RWPE2 (cell line): Measurements from ENCODE around the gene PMM2.

Source experiments
- ATAC-seq: fragments of 200-7000 bp; cut with Tn5 transposase; 3 replicates; pipeline ENCODE4 v1.9.1; 2021; ENCODE audit warnings: low read depth
- DNase-seq: peaks from one replicate; pipeline ENCODE4 v3.0.0-alpha.2; 2020; ENCODE audit warnings: low spot score
- H3K27ac ChIP-seq: fragments of 450-650 bp; 2 replicates; pipeline ENCODE4 v1.5.1; 2017; ENCODE audit warnings: mild to moderate bottlenecking; ENCODE audit not compliant: poor library complexity, severe bottlenecking
- H3K27me3 ChIP-seq: fragments of 250-450 bp; sonication (Bioruptor Pico); 2 replicates; pipeline ENCODE4 v1.5.1; 2021; ENCODE audit warnings: mild to moderate bottlenecking, moderate library complexity; ENCODE audit not compliant: insufficient read depth, poor library complexity, severe bottlenecking
- H3K36me3 ChIP-seq: fragments of 250-450 bp; sonication (Bioruptor Pico); 2 replicates; pipeline ENCODE4 v1.5.1; 2020; ENCODE audit warnings: low read depth, mild to moderate bottlenecking, moderate library complexity
- H3K4me1 ChIP-seq: fragments of 250-450 bp; sonication (Bioruptor Pico); 2 replicates; pipeline ENCODE4 v1.5.1; 2021; ENCODE audit warnings: mild to moderate bottlenecking, moderate library complexity; ENCODE audit not compliant: insufficient read depth, poor library complexity, severe bottlenecking
- H3K4me3 ChIP-seq: fragments of 250-450 bp; sonication (Bioruptor Pico); 2 replicates; pipeline ENCODE4 v1.5.1; 2021; ENCODE audit warnings: mild to moderate bottlenecking, moderate library complexity; ENCODE audit not compliant: severe bottlenecking
- H3K9me3 ChIP-seq: fragments of 250-450 bp; sonication (Bioruptor Pico); 2 replicates; pipeline ENCODE4 v1.5.1; 2021; ENCODE audit warnings: mild to moderate bottlenecking, moderate library complexity; ENCODE audit not compliant: severe bottlenecking
- TF ChIP-seq, protein P1 (sequence below): fragments of 450-650 bp; IDR thresholded peaks from one replicate; pipeline ENCODE4 v1.5.1; 2017; ENCODE audit warnings: mild to moderate bottlenecking, moderate library complexity; ENCODE audit not compliant: poor library complexity, severe bottlenecking

PMM2 gene

DNA sequence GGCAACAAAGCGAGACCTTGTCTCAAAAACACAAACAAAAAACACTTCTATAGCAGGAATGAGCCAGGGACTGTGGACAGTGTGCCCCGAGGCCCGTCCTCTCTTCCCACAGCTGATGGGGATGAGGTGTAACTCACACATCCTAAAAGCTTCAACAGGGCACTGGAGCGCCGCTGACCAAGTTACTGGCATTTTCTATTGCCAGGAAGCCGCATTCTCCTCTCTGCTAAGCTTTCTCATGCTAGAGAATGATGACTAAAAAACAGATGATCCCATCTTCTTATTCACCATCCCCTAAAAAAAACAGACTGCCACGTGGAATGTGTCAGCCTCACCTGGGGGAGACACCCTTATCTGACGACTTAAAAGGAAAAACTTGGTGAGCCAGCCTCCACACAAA is 54.9 kb downstream of the PMM2 start:
- H3K27ac ChIP-seq: peak overlapping the region; percentile 98
- H3K27me3 ChIP-seq: no peaks in the 10 kb centered on the region
- DNase-seq: peak; percentile 32
- peaks cover 35% of the 10 kb centered on the region for H3K4me1 ChIP-seq
- H3K36me3 ChIP-seq: peaks cover 72% of the 10 kb centered on the region
- TF ChIP-seq, protein P1, sequence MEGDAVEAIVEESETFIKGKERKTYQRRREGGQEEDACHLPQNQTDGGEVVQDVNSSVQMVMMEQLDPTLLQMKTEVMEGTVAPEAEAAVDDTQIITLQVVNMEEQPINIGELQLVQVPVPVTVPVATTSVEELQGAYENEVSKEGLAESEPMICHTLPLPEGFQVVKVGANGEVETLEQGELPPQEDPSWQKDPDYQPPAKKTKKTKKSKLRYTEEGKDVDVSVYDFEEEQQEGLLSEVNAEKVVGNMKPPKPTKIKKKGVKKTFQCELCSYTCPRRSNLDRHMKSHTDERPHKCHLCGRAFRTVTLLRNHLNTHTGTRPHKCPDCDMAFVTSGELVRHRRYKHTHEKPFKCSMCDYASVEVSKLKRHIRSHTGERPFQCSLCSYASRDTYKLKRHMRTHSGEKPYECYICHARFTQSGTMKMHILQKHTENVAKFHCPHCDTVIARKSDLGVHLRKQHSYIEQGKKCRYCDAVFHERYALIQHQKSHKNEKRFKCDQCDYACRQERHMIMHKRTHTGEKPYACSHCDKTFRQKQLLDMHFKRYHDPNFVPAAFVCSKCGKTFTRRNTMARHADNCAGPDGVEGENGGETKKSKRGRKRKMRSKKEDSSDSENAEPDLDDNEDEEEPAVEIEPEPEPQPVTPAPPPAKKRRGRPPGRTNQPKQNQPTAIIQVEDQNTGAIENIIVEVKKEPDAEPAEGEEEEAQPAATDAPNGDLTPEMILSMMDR: no peak
- no peak overlapping the region for H3K4me3 ChIP-seq
- H3K9me3 ChIP-seq: no peaks in the 10 kb centered on the region
- ATAC-seq: no peak

DNA sequence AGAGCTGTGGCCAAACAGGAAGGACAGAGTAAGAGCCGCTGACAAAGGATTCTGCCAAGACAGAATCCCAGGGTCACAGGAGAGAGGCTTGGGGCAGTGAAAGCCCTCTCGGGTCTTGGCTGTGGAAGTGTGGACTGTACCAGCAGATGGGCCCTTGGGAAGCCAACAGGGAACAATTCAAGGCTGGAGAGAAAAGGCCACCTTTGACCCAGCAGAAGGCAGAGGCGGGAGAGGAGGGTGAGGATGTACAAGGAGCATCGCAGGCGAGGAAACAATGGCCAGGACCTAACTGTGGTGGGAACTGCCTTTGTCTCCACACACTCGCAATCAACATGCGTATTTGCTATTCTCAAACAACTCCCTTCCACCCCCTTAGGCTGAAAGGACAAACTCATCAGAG is 55.5 kb downstream of the PMM2 start:
- Histone ChIP-seq H3K27me3 (no peaks in the 10 kb centered on the region), H3K4me3 (no peak overlapping the region), H3K9me3 (no peaks in the 10 kb centered on the region), H3K27ac (peak overlapping the region; percentile 98), H3K4me1 (peaks cover 35% of the 10 kb centered on the region), H3K36me3 (peaks cover 76% of the 10 kb centered on the region)
- ATAC-seq (no peak), DNase-seq (no peak)
- TF ChIP-seq, protein P1: no peak

DNA sequence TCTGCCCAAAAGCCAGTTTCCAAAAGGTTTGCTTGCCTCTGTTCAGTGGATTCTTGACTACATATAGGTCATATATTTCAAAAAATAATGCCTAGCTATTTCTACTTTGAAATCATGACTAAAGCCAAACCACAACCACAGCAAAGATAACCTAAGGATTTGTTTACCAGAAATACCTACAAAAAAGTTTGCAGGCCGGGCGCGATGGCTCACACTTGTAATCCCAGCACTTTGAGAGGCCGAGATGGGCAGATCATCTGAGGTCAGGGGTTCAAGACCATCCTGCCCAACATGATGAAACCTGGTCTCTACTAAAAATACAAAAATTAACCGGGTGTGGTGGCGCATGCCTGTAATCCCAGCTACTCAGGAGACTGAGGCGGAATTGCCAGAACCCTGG is 56.0 kb downstream of the PMM2 start:
- H3K27me3 ChIP-seq: no peaks in the 10 kb centered on the region
- TF ChIP-seq, protein P1: no peak
- DNase-seq: no peak
- peaks cover 30% of the 10 kb centered on the region for H3K4me1 ChIP-seq
- no peaks in the 10 kb centered on the region for H3K9me3 ChIP-seq
- H3K36me3 ChIP-seq: peaks cover 76% of the 10 kb centered on the region
- no peak overlapping the region for H3K4me3 ChIP-seq
- no peak for ATAC-seq
- peak overlapping the region; percentile 98 for H3K27ac ChIP-seq

DNA sequence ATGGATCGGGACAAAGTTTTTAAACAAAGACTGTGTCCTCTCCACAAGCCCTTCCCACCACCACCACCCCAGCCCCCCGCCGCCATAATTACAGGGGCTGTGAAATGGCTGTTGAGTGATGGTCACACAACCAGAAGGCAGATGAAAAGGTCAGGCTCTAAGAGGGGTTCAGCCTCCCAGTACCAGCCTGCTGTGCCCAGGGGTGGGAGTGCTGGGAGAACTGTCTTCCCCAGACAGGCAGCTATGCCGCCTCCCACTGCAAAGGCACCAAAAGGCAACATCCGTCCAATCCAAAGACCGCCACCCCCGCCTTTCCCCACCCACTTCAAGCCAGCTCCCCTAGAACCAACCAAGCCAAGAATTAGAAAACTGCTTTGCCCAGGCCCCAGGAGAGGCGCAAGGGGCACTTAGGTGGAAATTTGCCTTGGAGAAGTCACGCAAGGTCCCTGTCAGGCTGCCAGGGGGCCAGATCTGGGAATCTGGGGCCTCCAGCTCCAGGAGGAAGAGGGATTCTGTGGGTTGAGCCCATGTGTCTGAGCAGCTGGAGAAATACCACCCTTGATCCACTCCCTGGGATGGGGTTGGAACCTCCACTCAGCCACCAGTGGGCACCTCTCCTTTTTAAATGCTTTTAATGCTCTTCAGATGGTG is 56.8 kb downstream of the PMM2 start:
- ATAC-seq: no peak
- no peaks in the 10 kb centered on the region for H3K27me3 ChIP-seq
- H3K36me3 ChIP-seq: peaks cover 82% of the 10 kb centered on the region
- no peaks in the 10 kb centered on the region for H3K9me3 ChIP-seq
- TF ChIP-seq, protein P1: no peak
- peak; percentile 41 for DNase-seq
- H3K4me1 ChIP-seq: peaks cover 22% of the 10 kb centered on the region
- H3K27ac ChIP-seq: no peak overlapping the region
- H3K4me3 ChIP-seq: no peak overlapping the region

DNA sequence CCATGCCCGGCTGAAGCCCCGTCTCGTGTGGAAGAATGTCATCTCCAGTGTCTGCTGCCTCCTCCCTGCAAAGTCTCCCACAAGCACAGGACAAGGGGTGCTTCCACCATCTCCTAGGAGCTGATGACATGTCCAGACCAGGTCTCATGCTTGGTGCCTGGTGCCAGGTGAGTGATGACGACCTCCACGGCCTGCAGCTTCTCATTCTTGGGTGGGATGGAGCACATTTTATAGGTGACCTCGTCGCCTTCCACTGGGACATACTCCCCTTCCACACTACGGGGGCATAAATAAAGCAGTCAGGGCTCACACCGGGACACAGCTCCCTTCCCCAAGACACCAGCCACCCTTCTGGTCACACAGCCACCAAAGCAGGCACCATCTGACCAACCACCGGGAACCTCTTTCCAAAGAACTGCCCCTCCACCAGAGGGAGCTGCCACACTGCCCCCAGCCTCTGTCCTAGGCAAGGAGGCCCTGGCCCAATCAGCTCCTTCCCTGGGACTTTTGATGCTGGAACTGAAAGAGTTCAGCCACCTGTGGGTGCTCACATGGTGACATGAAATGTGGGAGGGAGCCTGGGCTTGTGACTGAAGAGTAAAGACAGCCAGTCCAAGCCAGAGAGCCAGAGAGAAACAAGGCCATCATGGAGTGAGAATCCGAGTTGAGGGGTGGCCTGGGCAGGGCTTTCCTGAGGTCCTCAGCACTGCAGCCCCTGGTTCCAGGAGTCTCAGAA is 57.6 kb downstream of the PMM2 start:
- no peak overlapping the region for H3K27ac ChIP-seq
- peaks cover 16% of the 10 kb centered on the region for H3K4me1 ChIP-seq
- H3K36me3 ChIP-seq: peaks cover 82% of the 10 kb centered on the region
- H3K4me3 ChIP-seq: no peak overlapping the region
- DNase-seq (peak; percentile 23), ATAC-seq (no peak)
- H3K27me3 ChIP-seq: no peaks in the 10 kb centered on the region
- TF ChIP-seq, protein P1: no peak
- H3K9me3 ChIP-seq: no peaks in the 10 kb centered on the region
